ENCODE data around the gene FAM98A. TPM values are rescaled to one million over a fixed set of nuclear protein-coding genes. Genes with fewer than 3 reads are reported as not detected.

The FAM98A gene
- polyA plus RNA-seq, 1 donor from 2014 or later: 11.9 TPM

DNA sequence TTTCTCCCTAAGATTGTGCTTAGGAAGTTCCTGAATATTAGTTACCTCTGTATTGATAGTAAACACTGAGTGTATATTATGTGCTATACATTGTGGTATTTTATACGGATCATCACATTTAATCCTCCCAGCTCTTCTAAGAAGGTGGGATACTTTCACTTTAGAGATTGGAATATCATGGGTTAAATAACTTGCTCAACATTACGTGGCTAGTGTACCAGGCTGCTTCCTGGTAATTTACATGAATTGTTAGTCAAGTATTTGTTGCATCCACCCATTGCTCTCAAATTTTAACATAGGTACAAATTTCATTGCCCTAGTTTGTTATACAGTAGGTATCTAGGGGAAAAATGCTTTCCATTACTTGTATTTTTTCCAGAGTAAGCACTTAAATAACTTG, 21.4 kb downstream of the FAM98A start:
- Mint-ChIP-seq H3K4me3 (no peak overlapping the region), H3K4me1 (peaks cover 10 to 17% (median 12%) of the 10 kb centered on the region in 3 donors), H3K36me3 (no peaks in the 10 kb centered on the region), H3K9me3 (no peaks in the 10 kb centered on the region), H3K27me3 (no peaks in the 10 kb centered on the region), H3K27ac (peak overlapping the region in 1 of 3 donors; percentile 72)

DNA sequence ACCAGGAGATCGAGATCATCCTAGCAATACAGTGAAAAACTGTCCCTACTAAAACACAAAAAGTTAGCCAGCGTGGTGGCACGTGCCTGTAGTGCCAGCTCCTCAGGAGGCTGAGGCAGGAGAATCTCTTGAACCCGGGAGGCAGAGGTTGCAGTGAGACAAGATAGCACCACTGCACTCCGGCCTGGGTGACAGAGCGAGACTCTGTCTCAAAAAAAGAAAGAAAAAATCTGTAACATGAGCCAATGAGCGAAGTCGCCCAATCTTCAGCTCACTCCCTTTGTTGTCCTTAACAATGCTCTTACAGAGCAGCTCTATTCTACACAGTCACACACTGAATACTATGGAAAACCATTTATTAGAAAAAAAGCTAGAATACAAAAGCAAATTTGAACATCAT, 22.0 kb downstream of the FAM98A start:
- peaks cover 6 to 12% (median 10%) of the 10 kb centered on the region in 3 donors for H3K4me1 Mint-ChIP-seq
- no peaks in the 10 kb centered on the region for H3K36me3 Mint-ChIP-seq
- H3K4me3 Mint-ChIP-seq: no peak overlapping the region
- no peaks in the 10 kb centered on the region for H3K9me3 Mint-ChIP-seq
- no peaks in the 10 kb centered on the region for H3K27me3 Mint-ChIP-seq
- no peak overlapping the region for H3K27ac Mint-ChIP-seq

DNA sequence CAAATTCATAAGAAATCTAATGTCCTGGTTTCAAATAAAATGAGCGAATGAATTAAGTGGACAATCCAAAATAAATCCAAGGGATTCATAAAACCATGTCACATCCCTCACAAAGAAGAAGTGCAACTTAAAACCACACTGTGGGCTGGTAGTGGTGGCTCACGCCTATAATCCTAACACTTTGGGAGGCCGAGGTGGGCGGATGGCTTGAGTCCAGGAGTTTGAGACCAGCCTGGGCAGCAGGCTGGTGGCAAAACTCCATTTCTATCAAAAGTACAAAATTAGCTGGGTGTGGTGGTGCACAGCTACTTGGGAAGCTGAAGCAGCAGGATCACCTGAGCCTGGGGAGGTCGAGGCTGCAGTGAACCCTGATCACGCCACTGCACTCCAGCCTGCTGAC, 25.4 kb downstream of the FAM98A start:
- Mint-ChIP-seq H3K36me3 (no peaks in the 10 kb centered on the region), H3K27ac (no peak overlapping the region), H3K27me3 (no peaks in the 10 kb centered on the region), H3K4me3 (no peak overlapping the region), H3K9me3 (no peaks in the 10 kb centered on the region), H3K4me1 (peaks cover 4 to 5% (median 5%) of the 10 kb centered on the region in 3 donors)

DNA sequence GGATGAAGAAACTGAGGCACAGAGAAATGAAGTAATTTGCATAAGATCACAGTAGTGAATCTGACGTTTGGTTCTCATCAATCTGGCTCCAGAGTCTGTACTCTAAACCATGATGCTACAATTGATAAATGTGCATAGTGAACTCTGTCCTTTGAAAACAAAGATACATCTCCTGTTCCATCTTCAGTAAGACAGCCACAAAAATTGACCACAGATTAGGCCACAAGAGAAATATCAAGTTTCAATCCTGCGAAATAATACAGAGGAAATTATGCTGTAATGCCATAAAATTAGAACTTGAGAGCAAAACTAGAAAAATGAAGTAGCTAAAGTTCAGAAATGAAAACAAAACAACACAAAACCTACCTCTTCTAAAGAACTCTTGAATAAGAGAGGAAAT, 28.4 kb downstream of the FAM98A start:
- Mint-ChIP-seq H3K4me3 (no peak overlapping the region), H3K9me3 (no peaks in the 10 kb centered on the region), H3K27me3 (no peaks in the 10 kb centered on the region), H3K36me3 (no peaks in the 10 kb centered on the region), H3K27ac (no peak overlapping the region), H3K4me1 (peaks cover 0 to 5% (median 2%) of the 10 kb centered on the region in 3 donors)

DNA sequence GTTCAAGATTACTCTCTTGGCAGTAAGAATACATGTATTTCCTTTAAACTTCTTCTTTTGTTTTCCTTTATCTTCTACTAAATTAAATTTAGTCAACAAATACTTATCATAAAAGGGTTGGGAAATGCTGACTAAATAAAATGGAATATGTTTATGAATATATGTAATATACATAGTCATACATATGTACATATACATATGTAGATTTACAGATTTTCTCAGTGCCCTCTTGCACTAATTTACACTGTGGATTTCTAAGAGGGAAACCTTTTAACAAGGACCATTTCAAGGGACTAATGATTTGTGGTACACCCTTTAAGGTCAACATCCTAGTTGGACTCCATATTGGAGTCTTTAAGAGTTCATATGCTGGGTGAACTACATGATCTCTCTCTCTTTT, 37.2 kb downstream of the FAM98A start:
- no peak overlapping the region for H3K4me3 Mint-ChIP-seq
- no peaks in the 10 kb centered on the region for H3K9me3 Mint-ChIP-seq
- H3K36me3 Mint-ChIP-seq: peaks cover 13% of the 10 kb centered on the region
- H3K27me3 Mint-ChIP-seq: no peaks in the 10 kb centered on the region
- H3K4me1 Mint-ChIP-seq: no peaks in the 10 kb centered on the region
- H3K27ac Mint-ChIP-seq: no peak overlapping the region

DNA sequence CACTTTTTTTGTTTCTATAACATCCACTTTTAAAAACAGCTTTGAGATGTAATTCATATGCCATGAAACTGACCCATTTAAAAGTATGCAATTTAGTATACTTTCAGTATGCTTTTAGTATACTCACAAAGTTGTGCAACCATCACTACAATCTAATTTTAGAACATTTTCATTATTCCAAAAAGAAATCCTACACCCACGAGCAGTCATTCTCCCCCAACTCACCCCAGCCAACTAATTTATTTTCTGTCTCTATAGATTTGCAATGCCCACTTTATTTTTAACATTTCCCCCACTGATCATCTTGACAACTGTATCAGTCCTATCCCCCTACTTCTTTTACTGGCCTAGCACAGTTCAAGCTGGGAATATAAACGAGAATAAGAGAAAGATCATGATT, 39.1 kb downstream of the FAM98A start:
- Mint-ChIP-seq H3K36me3 (peaks cover 15% of the 10 kb centered on the region), H3K4me1 (peaks cover 2 to 10% (median 5%) of the 10 kb centered on the region in 3 donors), H3K27ac (peak overlapping the region in 2 of 3 donors; percentile 67 to 74), H3K9me3 (no peaks in the 10 kb centered on the region), H3K27me3 (no peaks in the 10 kb centered on the region), H3K4me3 (no peak overlapping the region)

DNA sequence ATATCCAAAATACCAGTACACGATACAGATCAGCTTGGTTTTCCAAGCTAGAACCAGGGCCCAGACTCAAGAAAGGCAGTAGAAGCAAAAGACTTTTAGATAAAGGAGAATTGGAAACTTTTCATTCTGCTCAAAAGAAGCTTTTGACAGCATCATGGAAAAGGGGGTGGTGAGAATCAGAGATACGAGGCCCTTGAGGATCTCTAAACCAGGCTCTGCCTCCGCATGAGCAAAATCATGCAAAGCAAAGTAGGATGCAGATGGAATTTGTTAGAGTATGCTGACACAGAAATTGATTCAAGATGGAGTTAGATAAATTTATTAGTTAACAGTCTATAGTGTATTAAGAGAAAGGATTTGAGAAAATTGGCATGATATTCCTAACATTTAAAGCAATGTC, 39.8 kb downstream of the FAM98A start:
- Mint-ChIP-seq H3K4me1 (peaks cover 2 to 15% (median 10%) of the 10 kb centered on the region in 3 donors), H3K36me3 (peaks cover 17% of the 10 kb centered on the region)

DNA sequence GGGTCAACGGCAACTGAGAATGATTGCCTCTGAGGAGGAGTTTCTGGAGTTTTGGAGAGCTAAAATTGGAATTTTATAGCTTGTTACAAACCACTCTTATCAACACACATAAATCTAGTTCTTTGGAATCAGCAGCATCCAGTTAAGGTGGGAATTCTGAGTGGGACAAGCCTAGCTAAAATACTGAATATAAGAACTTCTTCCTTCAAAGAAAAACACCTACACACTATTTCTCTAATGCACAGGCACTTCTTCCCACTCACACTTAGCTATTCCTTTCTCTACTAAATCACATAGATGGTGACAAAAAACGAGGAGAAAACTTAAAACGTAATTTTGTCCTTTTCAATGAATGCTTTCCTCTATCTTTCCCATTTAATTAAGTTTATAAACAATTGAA, 43.4 kb downstream of the FAM98A start:
- peaks cover 2 to 15% (median 15%) of the 10 kb centered on the region in 3 donors for H3K4me1 Mint-ChIP-seq
- H3K36me3 Mint-ChIP-seq: peaks cover 12% of the 10 kb centered on the region
- no peaks in the 10 kb centered on the region for H3K9me3 Mint-ChIP-seq
- peak overlapping the region in 1 of 4 donors; percentile 26 for H3K4me3 Mint-ChIP-seq
- H3K27ac Mint-ChIP-seq: peak overlapping the region in 2 of 3 donors; percentile 28 to 78
- H3K27me3 Mint-ChIP-seq: no peaks in the 10 kb centered on the region

More for the DNA sequence above, 39.8 kb downstream of the FAM98A start:
- Mint-ChIP-seq H3K27ac (peak overlapping the region in 1 of 3 donors; percentile 76), H3K27me3 (no peaks in the 10 kb centered on the region), H3K9me3 (no peaks in the 10 kb centered on the region), H3K4me3 (no peak overlapping the region)

DNA sequence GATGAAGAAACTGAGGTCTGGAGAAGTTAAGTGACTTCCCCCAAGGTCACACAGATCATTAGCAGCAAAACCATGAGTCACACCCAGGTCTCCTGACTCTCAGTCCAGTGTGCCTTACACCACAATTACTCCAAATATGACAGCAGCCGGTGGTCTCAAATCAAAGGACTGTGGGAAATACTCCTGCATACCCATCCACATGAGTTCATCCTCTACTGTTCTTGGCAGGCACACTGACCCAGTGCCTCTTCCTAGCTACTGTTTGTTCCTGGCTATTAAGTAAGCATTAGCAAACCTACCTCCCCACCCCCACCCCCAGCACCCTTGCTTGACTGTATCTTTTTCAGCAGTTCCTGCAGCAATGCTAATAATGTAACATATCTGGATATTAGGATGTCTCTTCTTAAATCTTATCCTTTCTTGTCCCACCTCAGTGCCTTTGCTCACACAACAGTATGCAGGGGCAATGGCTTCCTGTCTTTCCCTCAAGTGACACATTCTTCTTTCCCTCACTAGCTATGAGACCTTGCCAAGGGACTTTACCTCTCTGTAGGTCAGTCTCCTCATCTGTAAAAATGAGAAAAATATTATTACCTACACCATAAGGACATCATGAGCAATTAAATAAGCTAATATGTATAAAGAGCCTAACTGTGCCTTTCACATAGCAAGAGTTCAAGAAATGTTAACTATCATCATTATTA, 46.2 kb downstream of the FAM98A start:
- H3K36me3 Mint-ChIP-seq: peaks cover 17% of the 10 kb centered on the region
- H3K4me1 Mint-ChIP-seq: peaks cover 2 to 15% (median 15%) of the 10 kb centered on the region in 3 donors
- no peaks in the 10 kb centered on the region for H3K9me3 Mint-ChIP-seq
- H3K27me3 Mint-ChIP-seq: no peaks in the 10 kb centered on the region
- peak overlapping the region; percentile 5 to 17 (median 9) for H3K27ac Mint-ChIP-seq
- H3K4me3 Mint-ChIP-seq: no peak overlapping the region

DNA sequence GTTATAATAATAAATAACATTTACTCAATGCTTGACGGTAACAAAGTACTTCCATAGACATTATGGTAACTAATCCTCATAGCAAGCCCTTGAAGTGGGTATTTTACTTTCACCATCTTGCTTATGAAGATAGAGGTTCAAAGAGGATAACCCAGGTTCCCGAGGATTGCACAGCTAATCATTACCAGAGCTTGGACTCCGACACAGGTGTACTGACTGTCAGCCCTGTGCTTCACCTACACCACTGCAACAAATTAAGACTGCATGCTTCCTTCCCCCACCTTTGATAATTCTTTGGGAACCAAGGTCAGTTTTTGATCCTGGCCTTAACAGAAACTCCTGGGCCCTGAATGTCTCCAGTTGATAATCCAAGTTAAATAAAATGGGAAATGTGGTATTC, 48.9 kb downstream of the FAM98A start:
- H3K27ac Mint-ChIP-seq: no peak overlapping the region
- no peak overlapping the region for H3K4me3 Mint-ChIP-seq
- H3K9me3 Mint-ChIP-seq: no peaks in the 10 kb centered on the region
- no peaks in the 10 kb centered on the region for H3K27me3 Mint-ChIP-seq
- peaks cover 21% of the 10 kb centered on the region for H3K36me3 Mint-ChIP-seq
- peaks cover 0 to 11% (median 7%) of the 10 kb centered on the region in 3 donors for H3K4me1 Mint-ChIP-seq

DNA sequence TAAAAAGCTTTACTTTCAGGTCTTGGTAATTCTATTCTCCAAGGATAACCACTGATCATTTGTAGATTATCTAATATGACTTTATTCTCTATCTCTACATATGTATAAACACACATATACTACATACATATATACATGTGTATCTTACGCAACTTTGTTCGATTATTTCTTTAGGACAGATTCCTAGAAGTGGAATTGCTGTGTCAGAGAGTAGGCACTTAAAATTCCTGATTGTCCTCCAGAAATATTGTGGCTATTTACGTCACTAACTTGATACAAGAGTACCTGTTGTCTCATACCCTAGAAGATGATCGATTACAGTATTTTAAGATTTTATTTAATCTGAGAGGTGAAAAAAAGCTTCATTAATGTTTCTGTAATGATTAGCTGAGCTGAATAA, 57.9 kb downstream of the FAM98A start:
- Mint-ChIP-seq H3K27ac (no peak overlapping the region), H3K9me3 (no peaks in the 10 kb centered on the region), H3K27me3 (no peaks in the 10 kb centered on the region), H3K4me3 (no peak overlapping the region), H3K4me1 (peaks cover 0 to 2% (median 0%) of the 10 kb centered on the region in 3 donors), H3K36me3 (no peaks in the 10 kb centered on the region)

DNA sequence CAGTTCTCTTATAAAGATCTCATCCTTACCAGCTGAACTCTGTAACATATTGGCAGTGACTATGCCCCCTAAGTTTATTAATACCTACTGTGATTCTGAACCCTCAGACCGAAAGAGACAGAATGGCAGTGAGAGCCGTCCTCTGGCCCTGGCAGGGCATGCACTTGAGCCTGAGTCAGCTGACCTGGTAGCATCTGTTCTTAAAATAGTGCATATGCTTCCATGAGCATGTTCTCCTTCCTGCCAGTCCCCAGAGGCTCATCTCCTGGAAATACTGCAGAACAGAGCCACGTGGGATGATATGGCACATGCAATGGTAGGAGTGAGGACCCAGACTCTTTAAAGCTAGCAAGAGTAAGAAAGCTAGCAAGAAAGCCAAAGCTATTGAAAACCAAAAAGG, 63.7 kb downstream of the FAM98A start:
- H3K27me3 Mint-ChIP-seq: no peaks in the 10 kb centered on the region
- H3K36me3 Mint-ChIP-seq: peaks cover 15% of the 10 kb centered on the region
- no peak overlapping the region for H3K27ac Mint-ChIP-seq
- H3K4me3 Mint-ChIP-seq: no peak overlapping the region
- peaks cover 23 to 34% (median 27%) of the 10 kb centered on the region in 3 donors for H3K4me1 Mint-ChIP-seq
- no peaks in the 10 kb centered on the region for H3K9me3 Mint-ChIP-seq

Other genes starting within 250 kb of the FAM98A start
- gene RASGRP3, start 122.7 kb downstream of the FAM98A start, polyA plus RNA-seq: 82.4 TPM

Measured in IgD-negative memory B cell (primary cell).